H7 (cell line): ENCODE measurements around the gene KLRK1. TPM values are rescaled to one million over a fixed set of nuclear protein-coding genes. Genes with fewer than 3 reads are reported as not detected.

Experiments
- total RNA-seq: library from RNA; depleted of rRNA; stranded (reverse); fragments of >200 nt; shearing (Covaris generic); gene quantifications from 2 replicates; pipeline ENCODE4 v1.2.3, GENCODE V29; 2014; rRNA removed

KLRK1 gene
- total RNA-seq, 1 experiment from 2014 or later = not detected

Other genes with a start within 250 kb of the KLRK1 start
- gene OLR1, start 217.9 kb downstream of the KLRK1 start, total RNA-seq = not detected in 2 replicates
- gene TMEM52B, start 211.0 kb downstream of the KLRK1 start, total RNA-seq = not detected in 2 replicates
- 98.7 and 118 TPM in 2 replicates for gene GABARAPL1, start 177.2 kb downstream of the KLRK1 start, total RNA-seq
- 0.04 and 0.48 TPM in 2 replicates for gene KLRD1, start 82.2 kb downstream of the KLRK1 start, total RNA-seq
- not detected in 2 replicates for gene KLRC4, start 19.7 kb upstream of the KLRK1 start, total RNA-seq
- gene KLRC3, start 30.6 kb upstream of the KLRK1 start, total RNA-seq = not detected in 2 replicates
- not detected in 2 replicates for gene KLRC2, start 46.0 kb upstream of the KLRK1 start, total RNA-seq
- gene KLRC1, start 63.3 kb upstream of the KLRK1 start, total RNA-seq = not detected in 2 replicates
- gene EIF2S3B, start 115.8 kb upstream of the KLRK1 start, total RNA-seq = 13.3 and 15.4 TPM in 2 replicates
- 23.1 and 29.1 TPM in 2 replicates for gene MAGOHB, start 223.6 kb upstream of the KLRK1 start, total RNA-seq